DOHH2 (cell line): ENCODE results near the gene UPK1B.
A peak's percentile ranks its signal among the peaks of the same experiment; 100 is the strongest.

Source experiments
- H3F3A ChIP-seq: fragments of 200-600 bp; sonication (generic), shearing (Covaris generic); 2 replicates; pipeline ENCODE4 v1.6.0; 2016; ENCODE audit warnings: antibody characterized with exemption, mild to moderate bottlenecking; ENCODE audit not compliant: control insufficient read depth, insufficient read depth
- H3K27ac ChIP-seq: fragments of 200-600 bp; sonication (generic); 2 replicates; pipeline ENCODE4 v1.5.1; 2014; ENCODE audit warnings: low read depth, mild to moderate bottlenecking, low read length, moderate library complexity
- H3K27me3 ChIP-seq: fragments of 200-600 bp; sonication (generic); 2 replicates; pipeline ENCODE4 v1.6.1; 2014; ENCODE audit warnings: mild to moderate bottlenecking, low read length, mixed read lengths; ENCODE audit not compliant: control insufficient read depth
- H3K36me3 ChIP-seq: fragments of 200-600 bp; sonication (generic); 2 replicates; pipeline ENCODE4 v1.6.1; 2014; ENCODE audit warnings: mild to moderate bottlenecking, low read length, moderate library complexity, mixed read lengths; ENCODE audit not compliant: control insufficient read depth
- H3K4me1 ChIP-seq: fragments of 200-600 bp; sonication (generic); 2 replicates; pipeline ENCODE4 v1.6.1; 2014; ENCODE audit warnings: mild to moderate bottlenecking, low read length, mixed read lengths; ENCODE audit not compliant: control insufficient read depth
- H3K4me2 ChIP-seq: fragments of 200-600 bp; sonication (generic); 2 replicates; pipeline ENCODE4 v1.6.0; 2014; ENCODE audit warnings: mild to moderate bottlenecking, low read length, moderate library complexity
- H3K4me3 ChIP-seq: fragments of 200-600 bp; sonication (generic); 2 replicates; pipeline ENCODE4 v1.5.1; 2014; ENCODE audit warnings: mild to moderate bottlenecking, low read length, mixed read lengths
- H3K79me2 ChIP-seq: fragments of 200-600 bp; sonication (generic); 2 replicates; pipeline ENCODE4 v1.6.1; 2014; ENCODE audit warnings: mild to moderate bottlenecking, low read length, mixed read lengths; ENCODE audit not compliant: control insufficient read depth
- H3K9me2 ChIP-seq: fragments of 200-600 bp; sonication (generic); replicated peaks from 2 replicates; pipeline ENCODE4 v1.6.1; 2014; ENCODE audit warnings: mild to moderate bottlenecking, low read length, mixed read lengths; ENCODE audit not compliant: control insufficient read depth
- H3K9me3 ChIP-seq: fragments of 200-600 bp; sonication (generic); 2 replicates; pipeline ENCODE4 v1.6.1; 2014; ENCODE audit warnings: antibody characterized with exemption, low read length, mixed read lengths; ENCODE audit not compliant: control insufficient read depth, insufficient read depth
- H4K20me1 ChIP-seq: fragments of 200-600 bp; sonication (generic); 2 replicates; pipeline ENCODE4 v1.6.0; 2014; ENCODE audit warnings: low read depth, mild to moderate bottlenecking, antibody characterized with exemption, low read length, moderate library complexity; ENCODE audit not compliant: control insufficient read depth, insufficient read depth
- EZH2phosphoT487 ChIP-seq: fragments of 200-600 bp; sonication (generic); IDR thresholded peaks from 2 replicates; pipeline ENCODE4 v1.6.1; 2017; ENCODE audit warnings: borderline replicate concordance, mild to moderate bottlenecking, antibody characterized with exemption, low read length, moderate library complexity, mixed read lengths
- TF ChIP-seq, protein P1 (sequence below): fragments of 200-600 bp; sonication (generic); IDR thresholded peaks from one replicate; pipeline ENCODE4 v1.5.1; 2014; ENCODE audit warnings: antibody characterized with exemption, mild to moderate bottlenecking, low read depth, low read length; ENCODE audit not compliant: poor library complexity, severe bottlenecking

UPK1B gene

GRCh38 chr3:119140466-119140865 lies 32.9 kb upstream of the UPK1B start:
- TF ChIP-seq, protein P1, sequence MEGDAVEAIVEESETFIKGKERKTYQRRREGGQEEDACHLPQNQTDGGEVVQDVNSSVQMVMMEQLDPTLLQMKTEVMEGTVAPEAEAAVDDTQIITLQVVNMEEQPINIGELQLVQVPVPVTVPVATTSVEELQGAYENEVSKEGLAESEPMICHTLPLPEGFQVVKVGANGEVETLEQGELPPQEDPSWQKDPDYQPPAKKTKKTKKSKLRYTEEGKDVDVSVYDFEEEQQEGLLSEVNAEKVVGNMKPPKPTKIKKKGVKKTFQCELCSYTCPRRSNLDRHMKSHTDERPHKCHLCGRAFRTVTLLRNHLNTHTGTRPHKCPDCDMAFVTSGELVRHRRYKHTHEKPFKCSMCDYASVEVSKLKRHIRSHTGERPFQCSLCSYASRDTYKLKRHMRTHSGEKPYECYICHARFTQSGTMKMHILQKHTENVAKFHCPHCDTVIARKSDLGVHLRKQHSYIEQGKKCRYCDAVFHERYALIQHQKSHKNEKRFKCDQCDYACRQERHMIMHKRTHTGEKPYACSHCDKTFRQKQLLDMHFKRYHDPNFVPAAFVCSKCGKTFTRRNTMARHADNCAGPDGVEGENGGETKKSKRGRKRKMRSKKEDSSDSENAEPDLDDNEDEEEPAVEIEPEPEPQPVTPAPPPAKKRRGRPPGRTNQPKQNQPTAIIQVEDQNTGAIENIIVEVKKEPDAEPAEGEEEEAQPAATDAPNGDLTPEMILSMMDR, result no peak
- TF ChIP-seq EZH2phosphoT487, result no peak
- Histone ChIP-seq H3K79me2 (no peaks in the 10 kb centered on the region), H3F3A (no peaks in the 10 kb centered on the region)

DNA sequence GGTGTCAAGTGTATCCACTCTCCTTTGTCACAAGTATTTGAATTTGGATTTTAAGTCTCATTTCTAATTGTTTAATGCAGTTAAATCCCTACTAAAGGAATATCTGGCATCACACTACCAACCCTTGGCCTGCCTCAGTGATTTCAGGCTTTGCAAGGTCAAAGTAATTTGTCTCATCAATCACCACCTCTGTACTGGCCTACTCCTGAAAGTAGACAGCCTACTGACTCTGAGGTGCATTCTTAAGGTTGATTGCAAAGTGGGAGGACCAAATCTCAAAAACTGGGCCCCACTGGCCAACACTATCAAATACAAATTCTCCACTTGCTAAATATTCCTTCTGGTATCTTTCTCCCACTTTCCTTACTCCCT lies 28.3 kb upstream of the UPK1B start:
- no peak overlapping the region for H3K27ac ChIP-seq
- H3K9me2 ChIP-seq, result no peaks in the 10 kb centered on the region
- no peaks in the 10 kb centered on the region for H3K27me3 ChIP-seq
- H3K4me2 ChIP-seq, result no peak overlapping the region
- H3K4me1 ChIP-seq, result no peaks in the 10 kb centered on the region
- no peaks in the 10 kb centered on the region for H3F3A ChIP-seq
- H4K20me1 ChIP-seq, result no peaks in the 10 kb centered on the region
- TF ChIP-seq, protein P1, result no peak
- TF ChIP-seq EZH2phosphoT487, result no peak
- no peak overlapping the region for H3K4me3 ChIP-seq
- H3K36me3 ChIP-seq, result no peaks in the 10 kb centered on the region
- H3K79me2 ChIP-seq, result no peaks in the 10 kb centered on the region
- no peaks in the 10 kb centered on the region for H3K9me3 ChIP-seq

More at GRCh38 chr3:119140466-119140865, 32.9 kb upstream of the UPK1B start:
- Histone ChIP-seq H3K36me3 (no peaks in the 10 kb centered on the region), H4K20me1 (no peaks in the 10 kb centered on the region), H3K9me2 (no peaks in the 10 kb centered on the region), H3K4me3 (no peak overlapping the region), H3K4me1 (no peaks in the 10 kb centered on the region), H3K9me3 (no peaks in the 10 kb centered on the region), H3K27ac (no peak overlapping the region), H3K27me3 (no peaks in the 10 kb centered on the region), H3K4me2 (no peak overlapping the region)

DNA sequence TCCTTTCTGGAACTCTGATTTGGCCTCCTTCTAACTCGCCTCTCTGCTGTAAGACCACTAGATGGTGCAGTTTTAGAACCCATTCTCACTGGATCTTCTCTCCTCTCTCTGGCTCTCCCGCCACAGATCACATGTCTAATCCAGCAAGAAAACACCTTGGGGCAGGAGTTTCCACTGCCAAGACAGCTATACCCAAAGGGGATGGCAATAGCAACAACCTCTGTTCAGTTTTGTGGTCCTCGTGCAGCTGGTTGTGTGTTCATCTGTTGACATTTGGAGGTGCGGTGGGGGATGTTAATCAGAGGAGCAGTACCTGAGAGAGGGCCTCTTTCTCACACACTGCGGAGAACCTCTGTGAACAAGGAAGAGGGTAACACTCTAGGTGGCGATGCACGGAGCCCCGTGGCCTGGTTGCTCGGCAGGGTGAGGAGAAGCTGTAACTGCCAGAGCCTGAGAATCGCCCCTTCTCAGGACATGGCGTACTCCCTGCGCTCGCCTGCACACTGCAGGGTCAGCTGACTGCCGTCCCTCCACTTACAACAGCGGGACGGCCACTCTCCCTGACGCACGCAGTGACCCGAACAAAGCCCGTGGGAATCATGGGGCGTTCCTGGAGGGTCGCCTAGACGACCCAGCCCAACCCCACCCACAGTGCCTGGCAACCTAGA lies 27.8 kb upstream of the UPK1B start, which contains the start of gene TEX55:
Gene TEX55 (plus strand): TSS at position 666 of the 668 bp plus-strand sequence. CDS start 25 bp downstream, outside the sequence.
- Histone ChIP-seq H3K27ac (no peak within 1 kb of the TSS), H3K4me3 (no peak within 1 kb of the TSS), H3K79me2 (no peaks in the 10 kb centered on the region), H3K9me3 (no peaks in the 10 kb centered on the region), H4K20me1 (no peaks in the 10 kb centered on the region), H3K9me2 (no peaks in the 10 kb centered on the region), H3K36me3 (no peaks in the 10 kb centered on the region), H3K27me3 (no peaks in the 10 kb centered on the region), H3K4me2 (no peak within 1 kb of the TSS), H3K4me1 (no peaks in the 10 kb centered on the region), H3F3A (no peaks in the 10 kb centered on the region)
- no peak for TF ChIP-seq EZH2phosphoT487
- TF ChIP-seq, protein P1, result peak; percentile 68
